Gastroesophageal sphincter (tissue), 3 donors: ENCODE results near the gene CPNE4.

Experiments used
- CTCF ChIP-seq, 4 experiments: fragments of 200-600 bp in 2 of 4; fragments of 450-650 bp in 2 of 4; sonication (generic) in 1 of 4; IDR thresholded peaks; one replicate each; pipeline ENCODE4 v1.5.1; 2017 to 2019; ENCODE audit warnings: antibody characterized with exemption in 4 of 4, mild to moderate bottlenecking in 2 of 4, moderate library complexity in 2 of 4
- POLR2A ChIP-seq, 2 donors: fragments of 450-650 bp; IDR thresholded peaks; one replicate each; pipeline ENCODE4 v1.6.1; 2017; ENCODE audit warnings: antibody characterized with exemption in 2 of 2, mild to moderate bottlenecking in 2 of 2, moderate library complexity in 1 of 2
- POLR2AphosphoS5 ChIP-seq: sonication (generic); formaldehyde crosslinking; IDR thresholded peaks from one replicate; pipeline ENCODE4 v1.6.1; 2017; ENCODE audit warnings: antibody characterized with exemption

GRCh38 chr3:131608296-131608695 lies 426.5 kb downstream of the CPNE4 start:
- no peak for TF ChIP-seq CTCF (IDR thresholded peaks at IDR 0.05)
- no peak for TF ChIP-seq POLR2AphosphoS5
- TF ChIP-seq POLR2A (IDR thresholded peaks at IDR 0.05): no peak
